RWPE2 (cell line): ENCODE measurements around the gene GRAP2.
"Not testable (repeated sequence)": the region's sequence is repeated elsewhere in the genome, so short reads cannot be mapped to it uniquely, and the experiment has no call there.

Source experiments
- ATAC-seq: fragments of 200-7000 bp; cut with Tn5 transposase; 3 replicates; pipeline ENCODE4 v1.9.1; 2021; ENCODE audit warnings: low read depth
- DNase-seq: peaks from one replicate; pipeline ENCODE4 v3.0.0-alpha.2; 2020; ENCODE audit warnings: low spot score
- H3K27ac ChIP-seq: fragments of 450-650 bp; 2 replicates; pipeline ENCODE4 v1.5.1; 2017; ENCODE audit warnings: mild to moderate bottlenecking; ENCODE audit not compliant: poor library complexity, severe bottlenecking
- H3K27me3 ChIP-seq: fragments of 250-450 bp; sonication (Bioruptor Pico); 2 replicates; pipeline ENCODE4 v1.5.1; 2021; ENCODE audit warnings: mild to moderate bottlenecking, moderate library complexity; ENCODE audit not compliant: insufficient read depth, poor library complexity, severe bottlenecking
- H3K36me3 ChIP-seq: fragments of 250-450 bp; sonication (Bioruptor Pico); 2 replicates; pipeline ENCODE4 v1.5.1; 2020; ENCODE audit warnings: low read depth, mild to moderate bottlenecking, moderate library complexity
- H3K4me1 ChIP-seq: fragments of 250-450 bp; sonication (Bioruptor Pico); 2 replicates; pipeline ENCODE4 v1.5.1; 2021; ENCODE audit warnings: mild to moderate bottlenecking, moderate library complexity; ENCODE audit not compliant: insufficient read depth, poor library complexity, severe bottlenecking
- H3K4me3 ChIP-seq: fragments of 250-450 bp; sonication (Bioruptor Pico); 2 replicates; pipeline ENCODE4 v1.5.1; 2021; ENCODE audit warnings: mild to moderate bottlenecking, moderate library complexity; ENCODE audit not compliant: severe bottlenecking
- H3K9me3 ChIP-seq: fragments of 250-450 bp; sonication (Bioruptor Pico); 2 replicates; pipeline ENCODE4 v1.5.1; 2021; ENCODE audit warnings: mild to moderate bottlenecking, moderate library complexity; ENCODE audit not compliant: severe bottlenecking
- CTCF ChIP-seq: fragments of 450-650 bp; IDR thresholded peaks from one replicate; pipeline ENCODE4 v1.5.1; 2017; ENCODE audit warnings: mild to moderate bottlenecking, moderate library complexity; ENCODE audit not compliant: poor library complexity, severe bottlenecking

The GRAP2 gene

GRCh38 chr22:39859903-39860588 lies 40.8 kb upstream of the GRAP2 start:
- Histone ChIP-seq H3K27me3 (peaks cover 14% of the 10 kb centered on the region), H3K4me1 (no peaks in the 10 kb centered on the region), H3K9me3 (no peaks in the 10 kb centered on the region), H3K36me3 (no peaks in the 10 kb centered on the region), H3K27ac (no peak overlapping the region), H3K4me3 (no peak overlapping the region)
- TF ChIP-seq CTCF: no peak
- ATAC-seq (no peak), DNase-seq (no peak)

GRCh38 chr22:39868741-39869140 lies 32.1 kb upstream of the GRAP2 start:
- peaks cover 11% of the 10 kb centered on the region for H3K27me3 ChIP-seq
- DNase-seq (no peak), ATAC-seq (no peak)
- H3K27ac ChIP-seq: no peak overlapping the region
- no peaks in the 10 kb centered on the region for H3K4me1 ChIP-seq
- no peaks in the 10 kb centered on the region for H3K9me3 ChIP-seq
- TF ChIP-seq CTCF: no peak
- no peaks in the 10 kb centered on the region for H3K36me3 ChIP-seq
- H3K4me3 ChIP-seq: no peak overlapping the region

GRCh38 chr22:39869797-39870196 lies 31.1 kb upstream of the GRAP2 start:
- not testable (repeated sequence) for DNase-seq, H3K4me3 ChIP-seq, H3K27ac ChIP-seq, H3K36me3 ChIP-seq, ATAC-seq, H3K4me1 ChIP-seq, H3K9me3 ChIP-seq
- H3K27me3 ChIP-seq: peaks cover 11% of the 10 kb centered on the region

- Histone ChIP-seq H3K27ac (no peak overlapping the region), H3K36me3 (no peaks in the 10 kb centered on the region), H3K9me3 (no peaks in the 10 kb centered on the region), H3K4me1 (no peaks in the 10 kb centered on the region), H3K4me3 (no peak overlapping the region), H3K27me3 (peaks cover 11% of the 10 kb centered on the region)
- TF ChIP-seq CTCF: no peak
- DNase-seq: no peak
- ATAC-seq: no peak
Observed at GRCh38 chr22:39871008-39871798, 29.7 kb upstream of the GRAP2 start.

GRCh38 chr22:39872548-39872947 lies 28.3 kb upstream of the GRAP2 start:
- no peaks in the 10 kb centered on the region for H3K36me3 ChIP-seq
- ATAC-seq (no peak), DNase-seq (no peak)
- H3K27ac ChIP-seq: no peak overlapping the region
- peaks cover 11% of the 10 kb centered on the region for H3K27me3 ChIP-seq
- H3K4me1 ChIP-seq: no peaks in the 10 kb centered on the region
- H3K4me3 ChIP-seq: no peak overlapping the region
- H3K9me3 ChIP-seq: no peaks in the 10 kb centered on the region
- no peak for TF ChIP-seq CTCF
